Endodermal cell (in vitro differentiated cells): ENCODE measurements around the gene ST7. TPM values are rescaled to one million over a fixed set of nuclear protein-coding genes. Genes with fewer than 3 reads are reported as not detected.

Source experiments
- DNase-seq: peaks from one replicate; pipeline ENCODE4 v3.0.0-alpha.2; 2017
- H3K27ac ChIP-seq: 2 replicates; pipeline ENCODE4 v1.5.1; 2013; ENCODE audit warnings: mild to moderate bottlenecking, low read depth, low read length, moderate library complexity
- H3K27me3 ChIP-seq: 2 replicates; pipeline ENCODE4 v1.6.1; 2013; ENCODE audit warnings: mild to moderate bottlenecking, low read length, moderate library complexity; ENCODE audit not compliant: insufficient read depth, control insufficient read depth, poor library complexity, severe bottlenecking
- H3K36me3 ChIP-seq: 2 replicates; pipeline ENCODE4 v1.7.0; 2013; ENCODE audit warnings: mild to moderate bottlenecking, low read length, moderate library complexity; ENCODE audit not compliant: control insufficient read depth, insufficient read depth
- H3K4me1 ChIP-seq: one replicate; pipeline ENCODE4 v1.7.0; 2013; ENCODE audit warnings: low read length; ENCODE audit not compliant: control insufficient read depth, insufficient read depth
- H3K4me3 ChIP-seq: 2 replicates; pipeline ENCODE4 v1.5.1; 2013; ENCODE audit warnings: mild to moderate bottlenecking, low read length, moderate library complexity
- H3K9ac ChIP-seq: 2 replicates; pipeline ENCODE4 v1.6.1; 2013; ENCODE audit warnings: mild to moderate bottlenecking, low read length, moderate library complexity; ENCODE audit not compliant: poor library complexity, severe bottlenecking; ENCODE audit errors: extremely low read depth
- H3K9me3 ChIP-seq: 2 replicates; pipeline ENCODE4 v1.6.1; 2013; ENCODE audit warnings: mild to moderate bottlenecking, low read length, moderate library complexity; ENCODE audit not compliant: control insufficient read depth
- H3K27ac Mint-ChIP-seq: 2 replicates; pipeline ENCODE4 v1.8.0; 2020; ENCODE audit warnings: mixed read lengths
- H3K27me3 Mint-ChIP-seq: 2 replicates; pipeline ENCODE4 v1.8.0; 2021; ENCODE audit warnings: mild to moderate bottlenecking, mixed read lengths; ENCODE audit not compliant: insufficient read depth
- H3K36me3 Mint-ChIP-seq: 2 replicates; pipeline ENCODE4 v1.8.0; 2020; ENCODE audit warnings: low read depth, mixed read lengths
- H3K4me1 Mint-ChIP-seq: 2 replicates; pipeline ENCODE4 v1.8.0; 2020; ENCODE audit warnings: mixed read lengths
- H3K4me3 Mint-ChIP-seq: 2 replicates; pipeline ENCODE4 v1.8.0; 2020; ENCODE audit warnings: mild to moderate bottlenecking, moderate library complexity, mixed read lengths
- H3K9me3 Mint-ChIP-seq: 2 replicates; pipeline ENCODE4 v1.8.0; 2020; ENCODE audit warnings: mild to moderate bottlenecking, mixed read lengths
- CTCF ChIP-seq: fragments of 200-600 bp; sonication (generic); conservative IDR thresholded peaks from 2 replicates; pipeline ENCODE4 v1.5.0; 2021; ENCODE audit warnings: antibody characterized with exemption, mild to moderate bottlenecking
- WGBS, 2 experiments: methylation state at CpG; one replicate each; pipeline versions ENCODE4 v1.1.5 to v1.1.7; 2013; ENCODE audit warnings: missing lambda C conversion rate in 2 of 2, mixed read lengths in 1 of 2; ENCODE audit not compliant: insufficient coverage in 1 of 2, insufficient read length in 1 of 2; 5-methylcytosine and 5-hydroxymethylcytosine counted together
- total RNA-seq, 2 donors: library from RNA; stranded (reverse); fragmentation: NEBNext Ultra II Directional in 1 of 2; extraction: Animal tissue kit (Norgen Biotek cat#: 25700) in 1 of 2; gene quantifications; 2 replicates in 1 of 2; 3 replicates in 1 of 2; pipeline ENCODE4 v1.2.1, GENCODE V29; 2021

The ST7 gene
- total RNA-seq, 2 donors from 2014 or later = 6.4 to 8.9 TPM

GRCh38 chr7:117044664-117045063 is 91.4 kb downstream of the ST7 start:
- Histone ChIP-seq H3K36me3 (no peaks in the 10 kb centered on the region), H3K27me3 (no peaks in the 10 kb centered on the region), H3K27ac (no peak overlapping the region), H3K9me3 (no peaks in the 10 kb centered on the region), H3K4me3 (no peak overlapping the region), H3K4me1 (no peaks in the 10 kb centered on the region), H3K9ac (no peak overlapping the region)
- no peak for DNase-seq
- H3K9me3 Mint-ChIP-seq = no peaks in the 10 kb centered on the region
- H3K27me3 Mint-ChIP-seq = peaks cover 1% of the 10 kb centered on the region
- WGBS, 2 experiments = 93 to 100% methylated on average over 2 of the region's 2 CpGs
- H3K27ac Mint-ChIP-seq = no peak overlapping the region
- H3K4me1 Mint-ChIP-seq = no peaks in the 10 kb centered on the region
- TF ChIP-seq CTCF = no peak
- H3K36me3 Mint-ChIP-seq = no peaks in the 10 kb centered on the region
- no peak overlapping the region for H3K4me3 Mint-ChIP-seq

- no peak for TF ChIP-seq CTCF
- no peak overlapping the region for H3K27ac ChIP-seq
- Mint-ChIP-seq H3K4me1 (no peaks in the 10 kb centered on the region), H3K27me3 (peaks cover 1% of the 10 kb centered on the region), H3K9me3 (no peaks in the 10 kb centered on the region), H3K4me3 (no peak overlapping the region), H3K27ac (no peak overlapping the region), H3K36me3 (no peaks in the 10 kb centered on the region)
- H3K4me1 ChIP-seq = no peaks in the 10 kb centered on the region
- H3K36me3 ChIP-seq = no peaks in the 10 kb centered on the region
- H3K9ac ChIP-seq = no peak overlapping the region
- no peak for DNase-seq
- H3K4me3 ChIP-seq = no peak overlapping the region
- H3K9me3 ChIP-seq = no peaks in the 10 kb centered on the region
- no peaks in the 10 kb centered on the region for H3K27me3 ChIP-seq
- WGBS, 2 experiments = 70 to 78% methylated on average over 3 to 4 of the region's 4 CpGs
These were observed 92.8 kb downstream of the ST7 start for GRCh38 chr7:117045927-117046710.

GRCh38 chr7:117047496-117047895 is 94.2 kb downstream of the ST7 start:
- peaks cover 5% of the 10 kb centered on the region for H3K9me3 Mint-ChIP-seq
- Histone ChIP-seq H3K4me3 (no peak overlapping the region), H3K4me1 (no peaks in the 10 kb centered on the region), H3K27ac (no peak overlapping the region), H3K27me3 (no peaks in the 10 kb centered on the region), H3K9ac (no peak overlapping the region), H3K9me3 (no peaks in the 10 kb centered on the region), H3K36me3 (no peaks in the 10 kb centered on the region)
- H3K4me1 Mint-ChIP-seq = no peaks in the 10 kb centered on the region
- 88 to 93% methylated on average over 3 of the region's 3 CpGs for WGBS, 2 experiments
- H3K27ac Mint-ChIP-seq = no peak overlapping the region
- DNase-seq = no peak
- H3K4me3 Mint-ChIP-seq = no peak overlapping the region
- no peaks in the 10 kb centered on the region for H3K36me3 Mint-ChIP-seq
- TF ChIP-seq CTCF = no peak
- H3K27me3 Mint-ChIP-seq = peaks cover 1% of the 10 kb centered on the region
